ENCODE results near the gene CAMK2A. TPM values are rescaled to one million over a fixed set of nuclear protein-coding genes. Genes with fewer than 3 reads are reported as not detected.

Gene CAMK2A
- total RNA-seq, 1 experiment from 2014 or later: 0.33 TPM

- Histone ChIP-seq H3K56ac (ENCODE audit: insufficient read length, low read depth, low read length) (no peak overlapping the region), H2BK20ac (ENCODE audit: low read depth, low read length, poor library complexity, severe bottlenecking) (no peak overlapping the region), H3K79me1 (ENCODE audit: insufficient read depth, low read depth, low read length, poor library complexity, severe bottlenecking) (no peaks in the 10 kb centered on the region), H4K5ac (ENCODE audit: insufficient read length, low read depth, low read length) (no peak overlapping the region), H2AFZ (ENCODE audit: low read length) (no peak overlapping the region), H3K4me1 (ENCODE audit: insufficient read depth, low read length) (no peaks in the 10 kb centered on the region), H4K8ac (replicated peaks; ENCODE audit: insufficient read length, low read depth, low read length) (no peak overlapping the region), H3K4ac (ENCODE audit: low read depth, low read length) (no peak overlapping the region), H4K20me1 (ENCODE audit: control insufficient read depth, insufficient read depth, insufficient read length) (no peaks in the 10 kb centered on the region), H2BK120ac (ENCODE audit: low read depth, low read length, poor library complexity, severe bottlenecking) (no peak overlapping the region), H3K4me2 (ENCODE audit: insufficient read depth, insufficient read length, low read length) (no peak overlapping the region), H3K23me2 (ENCODE audit: insufficient read length, low read depth, low read length, poor library complexity, severe bottlenecking) (no peaks in the 10 kb centered on the region), H4K91ac (ENCODE audit: insufficient read length, low read depth, low read length) (no peak overlapping the region), H2BK15ac (ENCODE audit: low read depth, low read length) (no peak overlapping the region), H2BK5ac (ENCODE audit: insufficient read length, low read length) (no peak overlapping the region), H2BK12ac (ENCODE audit: insufficient read length, low read depth, low read length) (no peak overlapping the region), H3K9me3 (ENCODE audit: control insufficient read depth, low read depth, low read length) (no peaks in the 10 kb centered on the region), H3K27me3 (ENCODE audit: insufficient read depth, low read length) (no peaks in the 10 kb centered on the region), H3T11ph (ENCODE audit: low read length) (no peak overlapping the region), H3K27ac (ENCODE audit: insufficient read length, low read depth, low read length) (no peak overlapping the region), H3K79me2 (ENCODE audit: insufficient read depth, low read length) (no peaks in the 10 kb centered on the region), H3K18ac (ENCODE audit: insufficient read length, low read depth, low read length) (no peak overlapping the region), H2AK5ac (ENCODE audit: insufficient read length, low read length) (no peak overlapping the region), H3K9ac (ENCODE audit: extremely low read depth, insufficient read length, low read length) (no peak overlapping the region), H3K23ac (ENCODE audit: insufficient read length, low read depth, low read length) (no peak overlapping the region), H3K14ac (ENCODE audit: insufficient read depth, low read length) (no peak overlapping the region)
- no peaks in the 10 kb centered on the region for H3K36me3 Mint-ChIP-seq (ENCODE audit: insufficient read depth in 1 of 3, low read depth in 3 of 3)
- no peak overlapping the region for H3K27ac Mint-ChIP-seq
- no CpG with 5 or more reads among the region's 8 CpGs for WGBS (ENCODE audit: extremely low coverage, insufficient read length, low lambda C conversion rate)
- TF ChIP-seq CTCF (conservative IDR thresholded peaks at IDR 0.05): no peak
- H3K4me3 Mint-ChIP-seq: no peak overlapping the region
- peaks cover 9 to 26% of the 10 kb centered on the region in 2 experiments for H3K4me1 Mint-ChIP-seq
- DNase-seq: no peak
- no peaks in the 10 kb centered on the region for H3K9me3 Mint-ChIP-seq
- peaks cover 16% of the 10 kb centered on the region for H3K27me3 Mint-ChIP-seq (ENCODE audit: low read depth)
Observed at GRCh38 chr5:150281987-150282386, 7.6 kb downstream of the CAMK2A start.

All from H9 (cell line).